Liver (tissue), 3 donors: ENCODE data around the gene SHC4.

ENCODE experiments used
- CTCF ChIP-seq: fragments of 150-350 bp; IDR thresholded peaks from 2 replicates; pipeline ENCODE4 v1.5.1; 2017; ENCODE audit warnings: improper control_type of control experiment, low read depth, low read length; ENCODE audit not compliant: missing input control
- GABPA ChIP-seq, 2 donors: IDR thresholded peaks in 1 of 2; conservative IDR thresholded peaks in 1 of 2; 2 replicates each; pipeline ENCODE4 v1.6.1; 2016; ENCODE audit warnings: antibody characterized with exemption in 2 of 2, mild to moderate bottlenecking in 1 of 2, moderate library complexity in 1 of 2
- RXRA ChIP-seq, 2 donors: IDR thresholded peaks; 2 replicates each; pipeline ENCODE4 v1.6.1; 2017 to 2018; ENCODE audit warnings: antibody characterized with exemption in 2 of 2, mild to moderate bottlenecking in 1 of 2
- TF ChIP-seq, protein P1 (sequence below): IDR thresholded peaks from 2 replicates; pipeline ENCODE4 v1.6.1; 2016; ENCODE audit warnings: antibody characterized with exemption, mild to moderate bottlenecking
- donor health status: healthy.
- donor health status: healthy.

GRCh38 chr15:48887144-48887543, 76.6 kb downstream of the SHC4 start:
- TF ChIP-seq CTCF (no peak), GABPA (IDR thresholded peaks at IDR 0.05 in 1 of 2, conservative IDR thresholded peaks at IDR 0.05 in 1 of 2) (no peak), RXRA (IDR thresholded peaks at IDR 0.05) (no peak)
- TF ChIP-seq, protein P1, sequence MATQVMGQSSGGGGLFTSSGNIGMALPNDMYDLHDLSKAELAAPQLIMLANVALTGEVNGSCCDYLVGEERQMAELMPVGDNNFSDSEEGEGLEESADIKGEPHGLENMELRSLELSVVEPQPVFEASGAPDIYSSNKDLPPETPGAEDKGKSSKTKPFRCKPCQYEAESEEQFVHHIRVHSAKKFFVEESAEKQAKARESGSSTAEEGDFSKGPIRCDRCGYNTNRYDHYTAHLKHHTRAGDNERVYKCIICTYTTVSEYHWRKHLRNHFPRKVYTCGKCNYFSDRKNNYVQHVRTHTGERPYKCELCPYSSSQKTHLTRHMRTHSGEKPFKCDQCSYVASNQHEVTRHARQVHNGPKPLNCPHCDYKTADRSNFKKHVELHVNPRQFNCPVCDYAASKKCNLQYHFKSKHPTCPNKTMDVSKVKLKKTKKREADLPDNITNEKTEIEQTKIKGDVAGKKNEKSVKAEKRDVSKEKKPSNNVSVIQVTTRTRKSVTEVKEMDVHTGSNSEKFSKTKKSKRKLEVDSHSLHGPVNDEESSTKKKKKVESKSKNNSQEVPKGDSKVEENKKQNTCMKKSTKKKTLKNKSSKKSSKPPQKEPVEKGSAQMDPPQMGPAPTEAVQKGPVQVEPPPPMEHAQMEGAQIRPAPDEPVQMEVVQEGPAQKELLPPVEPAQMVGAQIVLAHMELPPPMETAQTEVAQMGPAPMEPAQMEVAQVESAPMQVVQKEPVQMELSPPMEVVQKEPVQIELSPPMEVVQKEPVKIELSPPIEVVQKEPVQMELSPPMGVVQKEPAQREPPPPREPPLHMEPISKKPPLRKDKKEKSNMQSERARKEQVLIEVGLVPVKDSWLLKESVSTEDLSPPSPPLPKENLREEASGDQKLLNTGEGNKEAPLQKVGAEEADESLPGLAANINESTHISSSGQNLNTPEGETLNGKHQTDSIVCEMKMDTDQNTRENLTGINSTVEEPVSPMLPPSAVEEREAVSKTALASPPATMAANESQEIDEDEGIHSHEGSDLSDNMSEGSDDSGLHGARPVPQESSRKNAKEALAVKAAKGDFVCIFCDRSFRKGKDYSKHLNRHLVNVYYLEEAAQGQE, result no peak
